H9 (cell line): Measurements from ENCODE around the gene TNFRSF19. TPM values are rescaled to one million over a fixed set of nuclear protein-coding genes. Genes with fewer than 3 reads are reported as not detected.

Experiments used
- DNase-seq: peaks from one replicate; pipeline ENCODE4 v3.0.0-alpha.2; 2017
- H2AFZ ChIP-seq: one replicate; pipeline ENCODE4 v1.6.1; 2013; ENCODE audit warnings: mild to moderate bottlenecking, low read length, control low read depth, moderate library complexity
- H2AK5ac ChIP-seq: 2 replicates; pipeline ENCODE4 v1.6.1; 2013; ENCODE audit warnings: low read length, control low read depth, mixed read lengths; ENCODE audit not compliant: insufficient read length
- H2BK120ac ChIP-seq: one replicate; pipeline ENCODE4 v1.6.1; 2013; ENCODE audit warnings: low read depth, mild to moderate bottlenecking, low read length, control low read depth, inconsistent platforms; ENCODE audit not compliant: poor library complexity, severe bottlenecking
- H2BK12ac ChIP-seq: 2 replicates; pipeline ENCODE4 v1.6.1; 2013; ENCODE audit warnings: low read length, control low read depth, mixed read lengths, low read depth; ENCODE audit not compliant: insufficient read length
- H2BK15ac ChIP-seq: 2 replicates; pipeline ENCODE4 v1.6.1; 2013; ENCODE audit warnings: low read depth, low read length, control low read depth
- H2BK20ac ChIP-seq: one replicate; pipeline ENCODE4 v1.6.1; 2013; ENCODE audit warnings: low read depth, mild to moderate bottlenecking, low read length, control low read depth, inconsistent platforms; ENCODE audit not compliant: poor library complexity, severe bottlenecking
- H2BK5ac ChIP-seq: 2 replicates; pipeline ENCODE4 v1.6.1; 2013; ENCODE audit warnings: low read length, control low read depth, mixed read lengths; ENCODE audit not compliant: insufficient read length
- H3K14ac ChIP-seq: 2 replicates; pipeline ENCODE4 v1.6.1; 2013; ENCODE audit warnings: low read length, control low read depth; ENCODE audit not compliant: insufficient read depth
- H3K18ac ChIP-seq: 2 replicates; pipeline ENCODE4 v1.6.1; 2013; ENCODE audit warnings: low read depth, mild to moderate bottlenecking, mixed read lengths, low read length, control low read depth; ENCODE audit not compliant: insufficient read length
- H3K23ac ChIP-seq: 2 replicates; pipeline ENCODE4 v1.6.1; 2013; ENCODE audit warnings: low read length, control low read depth, mixed read lengths, low read depth; ENCODE audit not compliant: insufficient read length
- H3K23me2 ChIP-seq: 2 replicates; pipeline ENCODE4 v1.6.1; 2013; ENCODE audit warnings: low read depth, mild to moderate bottlenecking, mixed read lengths, low read length, control low read depth; ENCODE audit not compliant: insufficient read length, poor library complexity, severe bottlenecking
- H3K27ac ChIP-seq: 2 replicates; pipeline ENCODE4 v1.5.1; 2013; ENCODE audit warnings: low read length, control low read depth, mixed read lengths, low read depth; ENCODE audit not compliant: insufficient read length
- H3K27me3 ChIP-seq: 2 replicates; pipeline ENCODE4 v1.6.1; 2013; ENCODE audit warnings: low read length, control low read depth, inconsistent platforms; ENCODE audit not compliant: insufficient read depth
- H3K4ac ChIP-seq: 2 replicates; pipeline ENCODE4 v1.6.1; 2013; ENCODE audit warnings: low read depth, mild to moderate bottlenecking, control low read depth, inconsistent platforms, low read length, moderate library complexity
- H3K4me1 ChIP-seq: 2 replicates; pipeline ENCODE4 v1.6.1; 2013; ENCODE audit warnings: low read length, control low read depth, inconsistent platforms; ENCODE audit not compliant: insufficient read depth
- H3K4me2 ChIP-seq: 2 replicates; pipeline ENCODE4 v1.6.1; 2013; ENCODE audit warnings: low read length, control low read depth, mixed read lengths; ENCODE audit not compliant: insufficient read length, insufficient read depth
- H3K56ac ChIP-seq: 2 replicates; pipeline ENCODE4 v1.6.1; 2013; ENCODE audit warnings: low read depth, mild to moderate bottlenecking, mixed read lengths, low read length, control low read depth; ENCODE audit not compliant: insufficient read length
- H3K79me1 ChIP-seq: 2 replicates; pipeline ENCODE4 v1.6.1; 2013; ENCODE audit warnings: low read depth, mild to moderate bottlenecking, moderate library complexity, low read length, control low read depth, inconsistent platforms; ENCODE audit not compliant: insufficient read depth, poor library complexity, severe bottlenecking
- H3K79me2 ChIP-seq: 2 replicates; pipeline ENCODE4 v1.6.1; 2013; ENCODE audit warnings: low read length, control low read depth, inconsistent platforms; ENCODE audit not compliant: insufficient read depth
- H3K9ac ChIP-seq: 2 replicates; pipeline ENCODE4 v1.6.1; 2013; ENCODE audit warnings: low read length, control low read depth, mixed read lengths; ENCODE audit not compliant: insufficient read length; ENCODE audit errors: extremely low read depth
- H3K9me3 ChIP-seq: one replicate; pipeline ENCODE4 v1.6.1; 2013; ENCODE audit warnings: low read depth, low read length, inconsistent platforms; ENCODE audit not compliant: control insufficient read depth
- H3T11ph ChIP-seq: one replicate; pipeline ENCODE4 v1.6.1; 2013; ENCODE audit warnings: mild to moderate bottlenecking, low read length, control low read depth, inconsistent platforms
- H4K20me1 ChIP-seq: one replicate; pipeline ENCODE4 v1.6.1; 2013; ENCODE audit not compliant: control insufficient read depth, insufficient read length, insufficient read depth
- H4K5ac ChIP-seq: 2 replicates; pipeline ENCODE4 v1.6.1; 2013; ENCODE audit warnings: low read depth, mild to moderate bottlenecking, mixed read lengths, low read length, control low read depth; ENCODE audit not compliant: insufficient read length
- H4K8ac ChIP-seq: replicated peaks from 2 replicates; pipeline ENCODE4 v1.6.1; 2013; ENCODE audit warnings: low read length, control low read depth, mixed read lengths, low read depth; ENCODE audit not compliant: insufficient read length
- H4K91ac ChIP-seq: 2 replicates; pipeline ENCODE4 v1.6.1; 2013; ENCODE audit warnings: low read depth, mild to moderate bottlenecking, moderate library complexity, mixed read lengths, low read length, control low read depth; ENCODE audit not compliant: insufficient read length
- H3K27ac Mint-ChIP-seq, 3 experiments: 2 replicates in 2 of 3; 3 replicates in 1 of 3; pipeline ENCODE4 v1.8.0; 2020 to 2021; ENCODE audit warnings: mixed read lengths in 3 of 3, mild to moderate bottlenecking in 1 of 3, moderate library complexity in 1 of 3
- H3K27me3 Mint-ChIP-seq: 2 replicates; pipeline ENCODE4 v1.8.0; 2021; ENCODE audit warnings: low read depth, mild to moderate bottlenecking, moderate library complexity, mixed read lengths
- H3K36me3 Mint-ChIP-seq, 3 experiments: 2 replicates in 2 of 3; 3 replicates in 1 of 3; pipeline ENCODE4 v1.8.0; 2020 to 2021; ENCODE audit warnings: low read depth in 3 of 3, mixed read lengths in 3 of 3; ENCODE audit not compliant: insufficient read depth in 1 of 3
- H3K4me1 Mint-ChIP-seq, 2 experiments: 2 replicates each; pipeline ENCODE4 v1.8.0; 2020; ENCODE audit warnings: mixed read lengths in 2 of 2
- H3K4me3 Mint-ChIP-seq, 2 experiments: 2 replicates in 1 of 2; 3 replicates in 1 of 2; pipeline ENCODE4 v1.8.0; 2020 to 2021; ENCODE audit warnings: mild to moderate bottlenecking in 2 of 2, mixed read lengths in 2 of 2, moderate library complexity in 1 of 2
- H3K9me3 Mint-ChIP-seq, 2 experiments: 2 replicates in 1 of 2; 3 replicates in 1 of 2; pipeline ENCODE4 v1.8.0; 2020; ENCODE audit warnings: mild to moderate bottlenecking in 2 of 2, mixed read lengths in 2 of 2, moderate library complexity in 1 of 2
- WGBS: extraction: QIAGEN DNeasy Blood & Tissue Kit; methylation state at CpG from one replicate; pipeline ENCODE4 v1.1.7; 2013; ENCODE audit warnings: missing lambda C conversion rate, low lambda C conversion rate, mixed read lengths; ENCODE audit not compliant: insufficient read length; ENCODE audit errors: extremely low coverage; 5-methylcytosine and 5-hydroxymethylcytosine counted together
- total RNA-seq: library from RNA; stranded (reverse); gene quantifications from 2 replicates; pipeline ENCODE4 v1.2.1, GENCODE V29; 2021
- TF ChIP-seq, protein P1 (sequence below): fragments of 200-600 bp; sonication (generic); conservative IDR thresholded peaks from 3 replicates; pipeline ENCODE4 v1.8.0; 2021; ENCODE audit warnings: antibody characterized with exemption, mild to moderate bottlenecking

The TNFRSF19 gene
- total RNA-seq, 1 experiment from 2014 or later: 2.7 TPM

DNA sequence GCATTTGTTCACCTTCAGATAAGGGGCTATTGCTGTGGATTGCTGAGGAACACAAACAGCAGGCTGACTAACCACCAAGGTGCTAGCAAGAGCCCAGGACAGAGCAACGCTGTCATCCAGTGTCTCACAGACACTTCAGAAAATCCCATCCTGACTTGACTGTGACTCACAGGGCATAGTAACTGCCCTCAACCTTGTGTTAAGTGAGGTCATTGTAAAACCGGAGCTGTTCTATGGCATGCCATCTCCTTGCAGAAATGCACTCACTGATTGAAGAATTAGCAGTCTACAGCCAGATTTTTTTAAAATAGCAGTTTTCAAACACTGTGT lies 51.1 kb downstream of the TNFRSF19 start:
- no peak overlapping the region for H2BK5ac ChIP-seq
- TF ChIP-seq, protein P1, sequence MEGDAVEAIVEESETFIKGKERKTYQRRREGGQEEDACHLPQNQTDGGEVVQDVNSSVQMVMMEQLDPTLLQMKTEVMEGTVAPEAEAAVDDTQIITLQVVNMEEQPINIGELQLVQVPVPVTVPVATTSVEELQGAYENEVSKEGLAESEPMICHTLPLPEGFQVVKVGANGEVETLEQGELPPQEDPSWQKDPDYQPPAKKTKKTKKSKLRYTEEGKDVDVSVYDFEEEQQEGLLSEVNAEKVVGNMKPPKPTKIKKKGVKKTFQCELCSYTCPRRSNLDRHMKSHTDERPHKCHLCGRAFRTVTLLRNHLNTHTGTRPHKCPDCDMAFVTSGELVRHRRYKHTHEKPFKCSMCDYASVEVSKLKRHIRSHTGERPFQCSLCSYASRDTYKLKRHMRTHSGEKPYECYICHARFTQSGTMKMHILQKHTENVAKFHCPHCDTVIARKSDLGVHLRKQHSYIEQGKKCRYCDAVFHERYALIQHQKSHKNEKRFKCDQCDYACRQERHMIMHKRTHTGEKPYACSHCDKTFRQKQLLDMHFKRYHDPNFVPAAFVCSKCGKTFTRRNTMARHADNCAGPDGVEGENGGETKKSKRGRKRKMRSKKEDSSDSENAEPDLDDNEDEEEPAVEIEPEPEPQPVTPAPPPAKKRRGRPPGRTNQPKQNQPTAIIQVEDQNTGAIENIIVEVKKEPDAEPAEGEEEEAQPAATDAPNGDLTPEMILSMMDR: no peak
- no peaks in the 10 kb centered on the region for H4K20me1 ChIP-seq
- no peak overlapping the region for H3K18ac ChIP-seq
- Mint-ChIP-seq H3K27me3 (no peaks in the 10 kb centered on the region; the same call in 1 of the 2 replicates), H3K27ac (no peak overlapping the region), H3K36me3 (peaks cover 0 to 8% (median 0%) of the 10 kb centered on the region in 3 experiments; a peak in 3 of 7 replicates), H3K4me3 (no peak overlapping the region), H3K9me3 (peaks cover 0 to 3% of the 10 kb centered on the region in 2 experiments; a peak in 1 of 5 replicates), H3K4me1 (peaks cover 25 to 26% of the 10 kb centered on the region in 2 experiments)
- H3K27me3 ChIP-seq: no peaks in the 10 kb centered on the region
- H2BK12ac ChIP-seq: no peak overlapping the region
- no peak overlapping the region for H2BK120ac ChIP-seq
- no CpG with 5 or more reads among the region's 2 CpGs for WGBS
- no peak for DNase-seq
- H3K23me2 ChIP-seq: no peaks in the 10 kb centered on the region
- no peak overlapping the region for H4K91ac ChIP-seq
- H3K14ac ChIP-seq: no peak overlapping the region
- no peak overlapping the region for H3K4me2 ChIP-seq
- H3K79me1 ChIP-seq: no peaks in the 10 kb centered on the region
- no peak overlapping the region for H3K9ac ChIP-seq
- H4K8ac ChIP-seq: no peak overlapping the region
- H2AFZ ChIP-seq: no peak overlapping the region
- H3K27ac ChIP-seq: no peak overlapping the region
- H3K4me1 ChIP-seq: peaks cover 2% of the 10 kb centered on the region; the same call in 1 of the 2 replicates
- no peak overlapping the region for H3K56ac ChIP-seq
- H3K4ac ChIP-seq: no peak overlapping the region
- H4K5ac ChIP-seq: no peak overlapping the region
- H3K79me2 ChIP-seq: no peaks in the 10 kb centered on the region
- H2BK20ac ChIP-seq: no peak overlapping the region
- no peak overlapping the region for H2BK15ac ChIP-seq
- no peak overlapping the region for H2AK5ac ChIP-seq
- no peak overlapping the region for H3T11ph ChIP-seq
- no peak overlapping the region for H3K23ac ChIP-seq
- H3K9me3 ChIP-seq: no peaks in the 10 kb centered on the region
